Thyroid gland (tissue), 4 donors: ENCODE data around the gene EID3.

Experiments
- CTCF ChIP-seq, 6 experiments: fragments of 200-600 bp in 3 of 6; fragments of 450-650 bp in 3 of 6; sonication (generic) in 3 of 6; IDR thresholded peaks; one replicate each; pipeline ENCODE4 v1.5.1; 2016 to 2019; ENCODE audit warnings: antibody characterized with exemption in 6 of 6, mild to moderate bottlenecking in 2 of 6, inconsistent platforms in 1 of 6, moderate library complexity in 1 of 6
- POLR2A ChIP-seq, 2 donors: fragments of 450-650 bp; IDR thresholded peaks; one replicate each; pipeline ENCODE4 v1.6.1; 2017; ENCODE audit warnings: antibody characterized with exemption in 2 of 2, mild to moderate bottlenecking in 2 of 2, moderate library complexity in 1 of 2

- no peak for TF ChIP-seq POLR2A (IDR thresholded peaks at IDR 0.05)
- no peak for TF ChIP-seq CTCF (IDR thresholded peaks at IDR 0.05)
These were observed 30.6 kb upstream of the EID3 start for GRCh38 chr12:104272938-104273337.
